Measurements from ENCODE around the gene LYPD5. TPM values are rescaled to one million over a fixed set of nuclear protein-coding genes. Genes with fewer than 3 reads are reported as not detected.
A peak's percentile ranks its signal among the peaks of the same experiment; 100 is the strongest.
"Not testable (repeated sequence)": the region's sequence is repeated elsewhere in the genome, so short reads cannot be mapped to it uniquely, and the experiment has no call there.

LYPD5 gene
- total RNA-seq, 1 donor from 2014 or later: 1.6 TPM

DNA sequence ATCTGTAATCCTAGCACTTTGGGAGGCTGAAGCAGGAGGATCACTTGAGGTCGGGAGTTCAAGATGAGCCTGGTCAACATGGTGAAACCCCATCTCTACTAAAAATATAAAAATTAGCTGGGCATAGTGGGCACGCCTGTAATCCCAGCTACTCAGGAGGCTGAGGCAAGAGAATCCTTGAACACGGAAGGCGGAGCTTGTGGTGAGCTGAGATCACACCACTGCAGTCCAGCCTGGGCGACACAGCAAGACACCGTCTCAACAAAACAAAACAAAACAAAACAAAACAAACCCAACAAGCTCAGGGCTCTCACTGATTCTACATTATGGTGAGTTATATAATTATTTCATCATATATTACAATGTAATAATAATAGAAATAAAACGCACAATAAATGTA lies 4.2 kb upstream of the LYPD5 start:
- not testable (repeated sequence) for DNase-seq (ENCODE audit: low spot score)

DNA sequence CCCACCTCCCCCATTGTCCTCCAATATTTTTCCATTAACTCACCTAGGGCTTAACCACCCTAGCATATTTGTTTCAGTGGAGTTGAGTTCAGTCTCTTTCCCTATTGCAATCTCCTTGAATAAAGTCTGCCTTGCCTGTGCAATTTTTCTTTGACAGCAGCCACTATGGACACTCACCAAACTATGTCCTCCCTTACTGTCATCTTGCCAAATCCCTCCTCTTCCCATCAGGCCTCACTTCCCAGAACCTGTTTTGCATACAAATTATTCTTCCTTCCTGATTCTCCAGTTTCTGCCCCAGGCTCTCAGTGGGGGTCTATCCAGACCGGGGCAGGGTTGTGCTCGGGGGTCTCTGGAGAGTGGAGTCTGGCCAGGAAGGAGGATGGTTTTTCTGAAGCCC lies 2.2 kb upstream of the LYPD5 start:
- DNase-seq (ENCODE audit: low spot score): no peak

- DNase-seq (ENCODE audit: low spot score): no peak
Observed at GRCh38 chr19:43799502-43800142, 2.6 kb downstream of the LYPD5 start.

DNA sequence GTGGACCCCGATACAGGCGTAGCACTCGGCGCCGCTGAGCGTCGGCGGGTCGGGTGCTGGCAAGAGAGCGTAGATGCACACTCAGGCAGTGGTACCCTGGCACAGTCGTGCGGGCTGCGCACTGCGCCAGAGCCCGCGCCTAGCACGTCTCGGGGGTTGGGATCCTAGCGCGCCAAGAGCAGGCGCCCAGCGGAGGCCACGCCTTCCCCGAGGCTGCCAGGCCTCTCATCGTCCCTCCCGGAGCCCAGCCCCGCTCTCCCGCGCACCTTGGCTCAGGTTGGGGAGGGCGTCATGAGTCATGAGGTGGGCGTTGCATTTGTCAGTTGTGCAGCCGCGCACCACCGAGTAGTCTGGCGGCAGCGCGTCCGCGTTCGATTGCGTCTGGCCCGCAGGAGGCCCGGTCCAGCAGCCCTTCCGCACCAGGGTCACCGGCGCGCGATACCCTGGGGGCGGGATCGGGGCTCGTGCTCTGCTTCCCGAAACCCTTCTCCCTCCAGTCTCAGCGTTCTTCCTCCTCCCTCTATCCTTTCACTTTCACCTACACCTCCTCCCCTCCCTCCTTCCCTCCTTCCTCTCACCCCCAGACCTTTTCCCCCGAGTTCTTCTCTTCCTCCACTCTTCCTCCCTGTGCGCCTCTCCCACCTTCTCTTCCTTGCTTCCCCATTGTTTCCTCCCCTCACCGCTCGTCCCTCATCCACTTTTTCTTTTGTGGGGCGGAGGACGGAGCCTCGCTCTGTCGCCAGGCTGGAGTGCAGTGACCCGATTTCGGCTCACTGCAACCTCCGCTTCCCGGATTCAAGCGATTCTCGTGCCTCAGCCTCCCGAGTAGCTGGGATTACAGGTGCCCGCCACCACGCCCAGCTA lies 3.5 kb downstream of the LYPD5 start:
- DNase-seq (ENCODE audit: low spot score): peak; percentile 70

DNA sequence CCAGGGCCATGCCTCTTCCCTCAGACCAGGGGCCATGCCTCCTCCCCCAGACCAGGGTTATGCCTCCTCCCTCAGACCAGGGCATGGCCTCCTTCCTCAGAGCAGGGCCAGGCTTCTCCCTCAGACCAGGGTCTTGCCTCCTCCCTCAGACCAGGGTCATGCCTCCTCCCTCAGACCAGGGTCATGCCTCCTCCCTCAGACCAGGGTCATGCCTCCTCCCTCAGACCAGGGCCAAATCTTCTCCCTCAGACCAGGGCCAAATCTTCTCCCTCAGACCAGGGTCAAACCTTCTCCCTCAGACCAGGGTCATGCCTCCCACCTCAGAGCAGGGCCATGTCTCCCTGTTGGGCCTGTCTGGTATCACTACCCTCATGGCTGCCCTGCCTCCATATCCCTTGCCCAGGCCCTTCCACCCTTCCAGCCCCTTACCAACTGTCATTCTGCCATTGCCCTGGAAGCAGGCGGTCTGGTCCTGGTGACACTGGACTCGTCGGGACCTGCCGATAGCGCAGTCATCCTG lies 4.2 kb downstream of the LYPD5 start:
- no peak for DNase-seq (ENCODE audit: low spot score)

DNA sequence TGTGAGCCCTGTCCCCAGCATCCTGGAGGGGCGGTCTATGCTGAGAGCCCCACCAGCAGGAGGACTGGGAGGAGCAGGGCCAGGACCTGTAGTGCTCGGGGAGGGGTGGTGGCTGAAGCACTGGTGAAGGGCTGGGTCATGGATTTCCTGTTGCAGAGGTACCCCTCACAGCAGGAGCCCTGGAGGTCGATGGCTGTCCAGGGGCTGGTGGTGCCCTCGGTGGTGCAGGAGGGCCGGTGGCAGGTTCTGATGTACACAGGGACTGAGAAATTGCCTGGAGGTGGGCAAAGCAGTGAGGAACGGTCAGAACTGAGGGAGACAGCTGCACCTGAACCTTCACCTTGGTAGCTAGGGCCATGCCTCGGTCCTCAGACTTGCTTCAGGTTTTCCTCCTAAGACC lies 4.7 kb downstream of the LYPD5 start:
- DNase-seq (ENCODE audit: low spot score): no peak

GRCh38 chr19:43797118-43797517 lies 5.1 kb downstream of the LYPD5 start:
- no peak for DNase-seq (ENCODE audit: low spot score)

GRCh38 chr19:43790587-43790986 lies 11.7 kb downstream of the LYPD5 start:
- DNase-seq (ENCODE audit: low spot score): no peak

DNA sequence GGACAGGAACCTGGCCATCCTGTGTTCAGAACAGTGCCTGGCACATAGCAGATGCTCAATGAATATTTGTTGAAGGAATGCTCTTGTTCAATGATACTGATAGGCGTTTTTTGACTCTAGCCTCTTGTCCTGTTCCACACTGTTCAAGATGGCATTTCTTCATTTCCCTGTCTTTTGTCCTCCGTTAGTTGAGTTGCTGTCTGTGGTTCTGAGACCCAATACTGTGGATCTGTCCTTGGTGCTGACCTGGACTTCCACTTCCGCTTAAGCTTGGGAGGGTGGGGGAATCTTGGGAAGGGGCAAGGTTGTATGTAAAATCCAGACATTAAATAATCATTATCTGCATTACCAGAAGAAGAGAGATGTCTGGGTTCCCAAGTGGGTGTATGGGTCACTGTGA lies 13.2 kb downstream of the LYPD5 start:
- DNase-seq (ENCODE audit: low spot score): no peak

DNA sequence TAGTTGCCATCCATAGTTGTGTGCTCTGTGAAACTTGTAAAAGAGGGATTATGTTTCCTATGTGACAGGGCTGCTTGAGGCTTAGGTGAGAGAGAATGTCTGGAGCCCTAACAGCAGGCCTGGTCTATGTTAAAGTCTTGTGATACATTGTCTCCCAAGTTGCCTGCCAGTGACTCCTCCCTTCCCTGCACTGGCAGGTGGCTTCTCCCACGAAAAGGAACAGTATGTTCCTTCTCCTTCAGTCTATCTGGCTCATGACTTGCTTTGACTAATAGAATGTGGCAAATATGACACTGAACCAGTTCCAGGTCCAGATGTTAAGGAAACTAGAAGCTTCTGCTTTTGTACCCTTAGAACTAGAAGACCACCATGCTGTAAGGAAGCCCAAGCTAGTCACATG lies 15.6 kb downstream of the LYPD5 start:
- DNase-seq (ENCODE audit: low spot score): no peak

GRCh38 chr19:43784981-43785808 lies 17.1 kb downstream of the LYPD5 start:
- DNase-seq (ENCODE audit: low spot score): peak; percentile 58

DNA sequence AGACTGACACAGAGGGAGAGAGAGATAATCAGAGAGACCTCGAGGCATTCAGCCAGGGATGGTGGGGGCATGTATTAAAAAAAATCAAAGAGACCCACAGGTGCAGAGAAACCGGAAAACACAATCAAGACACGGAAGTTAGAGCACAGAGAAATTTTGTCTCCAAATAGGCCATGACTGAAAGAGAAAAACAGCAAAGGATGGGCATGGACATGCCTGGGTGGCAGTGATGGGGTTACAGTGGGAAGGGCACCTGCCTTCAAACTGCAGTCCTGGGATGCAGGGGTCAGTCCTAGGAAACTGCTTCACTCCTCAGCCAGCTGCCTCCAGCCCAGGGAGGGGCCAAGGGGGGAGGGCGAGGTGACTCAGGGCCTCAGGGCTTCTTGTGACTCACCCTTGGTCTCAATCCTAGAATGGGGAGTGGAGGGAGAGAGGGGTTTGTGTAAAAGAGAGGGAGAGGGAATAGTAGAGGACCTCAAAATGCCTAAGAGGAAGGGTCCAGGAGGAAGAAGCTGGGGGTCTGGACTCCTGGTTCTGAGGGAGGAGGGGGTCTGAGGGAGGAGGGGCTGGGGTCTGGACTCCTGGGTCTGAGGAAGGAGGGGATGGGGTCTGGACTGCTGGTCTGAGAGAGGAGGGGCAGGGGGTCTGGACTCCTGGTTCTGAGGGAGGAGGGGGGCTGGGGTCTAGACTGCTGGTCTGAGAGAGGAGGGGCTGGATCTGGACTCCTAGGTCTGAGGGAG lies 17.8 kb downstream of the LYPD5 start:
- DNase-seq (ENCODE audit: low spot score): no peak

- DNase-seq (ENCODE audit: low spot score): no peak
Observed at GRCh38 chr19:43783636-43784035, 18.6 kb downstream of the LYPD5 start.

DNA sequence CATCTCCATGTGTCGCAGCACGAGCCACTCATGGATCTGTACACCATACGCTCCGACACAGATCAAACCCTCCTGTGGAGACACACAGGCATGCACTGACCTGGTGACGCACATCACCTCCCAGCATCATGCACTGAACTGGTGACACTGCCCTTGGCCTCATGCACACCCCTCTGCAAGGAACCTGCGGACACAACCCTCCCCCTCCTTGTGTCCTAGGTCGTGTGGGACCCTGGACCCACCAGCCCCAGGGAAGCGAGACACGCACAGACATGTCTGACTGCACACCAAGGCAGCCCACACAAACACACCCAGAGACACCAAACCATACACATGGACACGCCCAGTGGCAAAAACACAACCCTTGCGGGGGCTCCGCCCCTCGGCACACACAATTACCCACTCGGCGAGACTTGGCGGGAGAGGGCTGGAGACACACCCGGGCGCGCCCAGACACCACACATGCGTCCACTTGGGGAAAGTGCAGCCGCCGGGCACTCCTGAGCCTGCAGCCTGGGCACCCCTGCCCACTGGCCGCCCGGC lies 19.5 kb downstream of the LYPD5 start:
- no peak for DNase-seq (ENCODE audit: low spot score)

DNA sequence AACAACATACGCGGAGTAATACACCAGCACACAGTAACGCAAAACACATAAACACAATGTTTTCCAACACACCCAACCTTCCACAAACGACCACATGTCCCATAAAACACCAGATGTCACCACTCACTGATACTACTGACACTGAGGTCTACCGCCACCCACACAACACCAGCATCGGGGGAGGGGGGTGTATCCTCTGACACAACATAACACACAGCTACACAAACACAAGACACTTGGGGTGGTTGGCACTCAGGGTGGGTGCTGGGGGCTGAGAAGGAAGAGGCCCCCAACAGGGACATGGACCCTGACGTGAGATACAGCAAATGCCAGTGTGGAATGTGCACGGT lies 20.0 kb downstream of the LYPD5 start:
- DNase-seq (ENCODE audit: low spot score): no peak

DNA sequence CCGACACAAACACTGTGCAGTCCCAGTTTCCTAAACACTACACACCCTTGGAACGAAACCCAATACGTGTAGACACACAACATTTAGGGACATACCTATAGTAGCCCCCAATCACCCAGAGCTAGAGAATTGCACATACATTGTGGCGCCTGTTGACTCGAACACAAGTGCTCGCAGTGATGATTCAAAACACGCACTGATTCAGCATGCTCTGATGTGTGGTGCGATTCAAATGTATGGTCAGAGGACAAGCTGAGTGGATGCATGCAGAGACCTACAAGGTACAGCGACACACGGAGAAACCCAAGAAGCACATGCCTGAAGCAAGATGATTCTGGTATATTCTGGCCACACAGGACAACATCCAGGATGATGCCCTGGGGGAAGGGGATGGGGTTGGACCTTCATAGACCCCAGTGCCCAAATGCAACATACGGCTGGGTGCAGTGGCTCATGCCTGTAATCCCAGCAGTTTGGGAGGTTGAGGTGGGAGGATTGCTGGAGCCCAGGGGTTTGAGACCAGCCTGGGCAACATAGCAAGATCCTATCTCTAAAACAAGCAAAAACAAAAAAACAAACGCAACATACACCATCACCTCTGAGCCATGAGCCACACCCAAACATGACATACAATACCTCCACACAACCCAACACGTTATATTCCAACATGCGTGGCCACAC lies 20.5 kb downstream of the LYPD5 start:
- DNase-seq (ENCODE audit: low spot score): no peak

DNA sequence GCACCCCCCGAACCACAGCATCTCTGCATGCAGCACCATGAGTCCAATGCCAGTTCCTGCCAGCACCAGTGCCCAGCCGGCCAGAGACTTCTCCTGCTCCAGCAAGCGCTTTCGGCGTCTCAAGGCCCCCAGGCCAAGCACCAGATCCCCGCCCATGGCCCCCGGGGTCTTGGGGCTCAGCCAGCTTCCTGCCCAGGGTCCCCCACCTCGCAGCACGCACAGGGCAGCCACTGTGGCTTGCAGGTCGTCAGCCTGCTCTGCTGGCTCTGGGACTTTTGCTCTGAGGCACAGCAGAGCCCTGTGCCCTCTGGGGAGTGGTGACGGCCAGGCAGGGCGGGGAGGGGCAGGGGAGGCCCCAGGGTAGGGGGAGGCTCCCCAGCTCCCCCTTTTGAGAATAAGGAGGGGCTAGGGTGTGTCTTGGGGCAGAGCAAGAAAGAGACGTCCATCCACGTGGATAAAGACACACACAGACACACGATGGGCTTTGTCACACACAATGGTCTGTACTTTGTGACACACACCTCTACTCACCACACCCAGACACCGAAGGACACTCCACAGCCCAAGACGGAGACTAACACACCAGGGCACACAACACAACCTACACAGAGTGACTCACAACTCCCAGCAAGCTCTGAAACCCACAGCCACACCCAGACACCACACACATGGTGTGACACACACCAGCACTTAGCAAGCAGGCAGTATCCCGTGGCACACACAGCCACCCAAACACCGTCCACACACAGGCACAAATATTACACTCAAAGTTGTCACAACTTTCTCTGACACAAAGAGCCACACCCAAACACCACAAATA lies 21.3 kb downstream of the LYPD5 start, which contains the start of gene KCNN4:
KCNN4 (minus strand) TSS at position 268 of the 820 bp plus-strand sequence; CDS start at position 156, 112 bp downstream.
- DNase-seq (ENCODE audit: low spot score): no peak

DNA sequence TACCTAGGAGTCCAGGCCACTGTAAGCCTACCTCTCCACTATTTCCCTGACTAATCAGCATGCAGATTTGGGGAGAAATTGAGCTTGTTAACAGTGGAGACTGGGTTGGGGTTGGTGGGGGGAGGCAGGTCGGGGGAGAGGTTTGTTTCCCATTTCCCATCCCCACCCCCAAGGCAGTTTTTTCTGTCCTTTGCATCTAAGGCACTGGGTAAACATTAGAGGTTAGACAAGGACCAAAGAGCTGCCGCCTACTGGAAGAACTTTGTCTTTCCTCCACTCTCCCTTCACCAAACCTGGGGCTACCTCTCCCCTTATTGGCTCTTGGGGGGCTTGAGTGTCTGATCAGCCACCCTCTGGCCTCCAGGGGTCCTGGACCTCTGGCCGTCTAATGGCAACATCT lies 22.4 kb downstream of the LYPD5 start:
- DNase-seq (ENCODE audit: low spot score): no peak

DNA sequence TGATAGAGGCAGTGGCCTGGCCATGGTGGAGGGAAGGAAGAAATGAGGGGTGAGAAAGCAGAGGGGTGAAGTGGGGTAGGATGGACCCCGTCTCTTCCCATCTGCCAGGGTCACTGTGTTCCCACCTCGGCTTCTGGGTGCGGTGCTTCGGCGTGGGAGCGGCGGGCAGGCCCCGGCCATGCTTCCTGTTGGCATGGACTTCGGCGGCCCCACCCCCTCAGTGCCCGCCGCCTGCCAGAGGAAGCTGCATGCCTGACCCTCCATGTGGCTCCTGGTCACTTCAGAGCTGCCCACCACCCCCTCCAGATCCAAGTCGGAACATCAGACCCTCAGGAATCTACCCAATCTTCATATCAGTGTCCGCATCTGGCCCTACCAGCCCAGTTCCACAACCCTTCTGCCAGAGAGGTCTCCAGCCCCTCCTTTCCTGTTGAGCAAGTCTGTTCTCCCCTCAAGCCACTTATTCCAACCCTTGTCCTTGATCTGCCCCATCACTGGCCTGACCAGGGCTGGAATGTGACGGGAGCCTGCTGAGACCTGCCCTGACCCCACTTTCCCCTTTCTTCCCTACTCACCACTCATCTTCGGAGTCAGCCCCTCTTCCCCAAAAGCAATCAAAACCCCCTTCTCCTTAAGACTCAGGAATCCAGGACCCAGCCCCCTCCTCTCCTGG lies 23.0 kb downstream of the LYPD5 start:
- DNase-seq (ENCODE audit: low spot score): no peak
